ENCODE data around the gene MDM4. TPM values are rescaled to one million over a fixed set of nuclear protein-coding genes. Genes with fewer than 3 reads are reported as not detected.
A peak's percentile ranks its signal among the peaks of the same experiment; 100 is the strongest.

MDM4 gene
- total RNA-seq, 2 experiments from 2014 or later, result 120 to 282 TPM

DNA sequence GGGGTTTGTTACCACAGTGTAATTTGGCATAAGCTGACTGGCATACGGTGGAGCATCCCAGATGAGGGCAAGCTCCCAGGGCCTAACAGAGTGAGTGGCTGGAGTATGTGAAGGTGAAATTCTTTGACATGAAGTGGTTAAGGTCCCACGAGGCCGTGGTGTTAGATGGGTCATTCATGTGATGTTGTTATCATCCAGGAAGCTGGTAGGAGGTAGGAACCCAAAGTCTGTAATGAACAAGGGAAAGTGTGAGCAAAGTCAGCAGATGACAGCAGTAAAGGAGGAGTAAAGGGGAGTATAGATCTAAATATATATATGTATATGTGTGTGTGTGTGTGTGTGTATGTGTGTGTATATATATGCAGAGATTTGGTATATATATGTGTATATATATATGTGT is 47.6 kb downstream of the MDM4 start:
- Histone ChIP-seq H4K20me1 (ENCODE audit: insufficient read depth, low read length) (no peaks in the 10 kb centered on the region), H3K9me2 (ENCODE audit: insufficient read depth, low read length) (no peaks in the 10 kb centered on the region), H2AFZ (ENCODE audit: low read length) (no peak overlapping the region), H3K4me1 (ENCODE audit: insufficient read depth, low read length, poor library complexity, severe bottlenecking) (peaks cover 61% of the 10 kb centered on the region), H3K79me2 (ENCODE audit: insufficient read depth, low read depth, low read length) (no peaks in the 10 kb centered on the region; the same call in 1 of the 2 replicates), H3K4me3 (ENCODE audit: low read depth, low read length, poor library complexity, severe bottlenecking) (no peak overlapping the region), H3K36me3 (ENCODE audit: insufficient read depth, low read length) (peaks cover 65% of the 10 kb centered on the region), H3K9me3 (ENCODE audit: low read length) (no peaks in the 10 kb centered on the region), H3K27ac (ENCODE audit: low read depth, low read length, poor library complexity, severe bottlenecking) (peak overlapping the region; percentile 77), H3K4me2 (ENCODE audit: low read length) (peak overlapping the region; percentile 25)
- POLR2A ChIA-PET, result interaction anchor here (0.6 to 4.7 kb wide), 7 partner anchors 10 to 58 kb away, joined by 3 to 17 read pairs (median 4); partner anchors contain the start of gene MDM4
- BruUV-seq (replicated peaks), result no TSS peak
- intact Hi-C loops (cut with micrococcal nuclease; ENCODE audit: unreplicated experiment), result loop anchor here (2.0 to 10.0 kb wide), 4 partner anchors 35 to 149 kb away; partner anchors contain the start of gene PPP1R15B
- TF ChIP-seq CTCF (conservative IDR thresholded peaks at IDR 0.05; ENCODE audit: low read length) (no peak), EZH2phosphoT487 (IDR thresholded peaks at IDR 0.05; ENCODE audit: borderline replicate concordance, low read depth, low read length) (no peak)
- CTCF ChIA-PET (ENCODE audit: unreplicated experiment), result interaction anchor here (0.8 to 1.2 kb wide), 2 partner anchors 241 to 243 kb away, joined by 3 read pairs; no protein-coding TSS in a partner anchor
- DNase-seq (ENCODE audit: low spot score), result no peak

DNA sequence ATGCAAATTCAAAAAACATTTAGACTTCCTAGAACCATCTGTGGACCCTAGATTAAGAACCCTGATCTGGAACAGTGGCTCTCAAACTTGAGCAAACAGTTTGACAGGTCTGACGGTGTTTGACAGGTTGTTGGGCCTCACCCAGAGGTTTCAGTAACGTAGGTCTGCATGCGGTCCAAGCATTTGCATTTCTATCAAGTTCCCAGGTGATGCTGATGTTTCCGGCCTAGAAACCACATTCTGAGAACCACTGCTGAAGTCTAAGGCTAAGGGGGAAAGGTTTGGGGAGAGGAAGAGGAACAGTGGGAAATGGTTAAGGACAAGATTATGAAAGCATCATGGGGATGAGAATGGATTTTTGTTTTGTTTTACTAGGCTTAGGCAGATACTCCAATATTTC is 48.6 kb downstream of the MDM4 start:
- no peaks in the 10 kb centered on the region for H4K20me1 ChIP-seq (ENCODE audit: insufficient read depth, low read length)
- DNase-seq (ENCODE audit: low spot score), result peak; percentile 88
- no peak overlapping the region for H2AFZ ChIP-seq (ENCODE audit: low read length)
- H3K9me3 ChIP-seq (ENCODE audit: low read length), result no peaks in the 10 kb centered on the region
- peak overlapping the region; percentile 77 for H3K27ac ChIP-seq (ENCODE audit: low read depth, low read length, poor library complexity, severe bottlenecking)
- ChIA-PET POLR2A (interaction anchor here (0.8 to 4.7 kb wide), 7 partner anchors 9 to 199 kb away, joined by 3 to 17 read pairs (median 4); partner anchors contain the start of gene MDM4), CTCF (ENCODE audit: unreplicated experiment) (interaction anchor here (1.0 to 2.1 kb wide), 4 partner anchors 59 to 242 kb away, joined by 3 to 33 read pairs (median 14); no protein-coding TSS in a partner anchor)
- peak overlapping the region; percentile 10 for H3K4me3 ChIP-seq (ENCODE audit: low read depth, low read length, poor library complexity, severe bottlenecking)
- peak overlapping the region; percentile 56 for H3K4me2 ChIP-seq (ENCODE audit: low read length)
- no peaks in the 10 kb centered on the region for H3K79me2 ChIP-seq (ENCODE audit: insufficient read depth, low read depth, low read length)
- no TSS peak for BruUV-seq (replicated peaks)
- intact Hi-C loops (cut with micrococcal nuclease; ENCODE audit: unreplicated experiment), result loop anchor here (1.0 to 10.0 kb wide), 6 partner anchors 36 to 242 kb away; partner anchors contain the start of gene PPP1R15B
- peaks cover 60% of the 10 kb centered on the region for H3K36me3 ChIP-seq (ENCODE audit: insufficient read depth, low read length)
- peaks cover 51% of the 10 kb centered on the region for H3K4me1 ChIP-seq (ENCODE audit: insufficient read depth, low read length, poor library complexity, severe bottlenecking)
- TF ChIP-seq EZH2phosphoT487 (IDR thresholded peaks at IDR 0.05; ENCODE audit: borderline replicate concordance, low read depth, low read length) (no peak), CTCF (conservative IDR thresholded peaks at IDR 0.05; ENCODE audit: low read length) (no peak)
- H3K9me2 ChIP-seq (ENCODE audit: insufficient read depth, low read length), result no peaks in the 10 kb centered on the region

Data from OCI-LY7 (cell line).